ENCODE data around the gene TMEM119.

Gene TMEM119, protein sequence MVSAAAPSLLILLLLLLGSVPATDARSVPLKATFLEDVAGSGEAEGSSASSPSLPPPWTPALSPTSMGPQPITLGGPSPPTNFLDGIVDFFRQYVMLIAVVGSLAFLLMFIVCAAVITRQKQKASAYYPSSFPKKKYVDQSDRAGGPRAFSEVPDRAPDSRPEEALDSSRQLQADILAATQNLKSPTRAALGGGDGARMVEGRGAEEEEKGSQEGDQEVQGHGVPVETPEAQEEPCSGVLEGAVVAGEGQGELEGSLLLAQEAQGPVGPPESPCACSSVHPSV
- 3.1 to 3.6 (median 3.3) reads per million in 3 donors for total RNA-seq

DNA sequence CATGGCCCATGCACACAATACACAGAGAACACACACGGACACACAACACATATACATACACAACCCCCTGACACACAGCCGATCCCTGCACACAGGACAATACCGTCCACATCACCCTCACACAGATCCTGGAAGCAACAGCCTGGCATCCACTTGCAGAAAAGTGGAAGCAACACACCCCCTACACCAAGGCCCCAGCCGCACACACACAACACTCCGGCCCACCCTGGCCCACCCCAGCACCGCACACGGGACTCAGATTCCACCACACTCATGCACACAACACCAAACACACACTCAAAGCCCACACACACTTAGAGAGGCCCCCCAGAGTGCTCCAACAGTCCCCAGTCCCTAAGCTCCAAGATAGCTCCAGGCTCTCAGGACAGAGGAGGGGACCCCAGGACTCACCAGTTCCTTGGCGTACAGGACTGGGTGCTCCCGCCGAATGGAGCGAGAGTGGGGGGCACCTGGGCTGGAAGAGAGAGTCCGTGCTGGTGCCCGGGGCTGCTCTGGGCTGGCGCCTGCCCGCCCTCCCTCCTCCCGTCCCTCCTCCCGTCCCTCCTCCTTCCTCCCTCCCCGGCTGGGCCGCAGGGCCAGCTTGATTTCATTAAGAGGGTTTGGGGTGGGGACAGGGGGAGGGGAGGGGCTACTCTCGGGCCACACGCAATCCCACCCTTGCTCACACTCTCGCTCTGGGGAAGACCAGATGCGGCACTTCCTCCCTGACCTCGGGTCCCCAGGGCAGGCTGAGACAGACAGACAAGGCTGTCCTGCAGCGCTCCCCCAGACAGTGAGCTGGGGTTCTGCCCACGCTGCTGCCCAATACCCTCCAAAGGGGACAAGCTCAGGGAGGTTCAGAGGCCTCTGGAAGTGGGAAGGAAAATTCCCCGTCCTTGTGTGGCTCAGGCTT, at the start of gene TMEM119:
Gene TMEM119, minus strand, starts transcription at position 526 of the 913 bp plus-strand sequence. CDS start 5,701 bp downstream, outside the sequence.
- DNase-seq: no peak
- Histone ChIP-seq H3K27me3 (replicated peaks; ENCODE audit: control insufficient read depth, insufficient read depth, low read length, poor library complexity, severe bottlenecking) (no peaks in the 10 kb centered on the region), H3K27ac (ENCODE audit: insufficient read depth, low read length, poor library complexity, severe bottlenecking) (no peak within 1 kb of the TSS), H3K9me3 (ENCODE audit: control insufficient read depth, low read length) (no peaks in the 10 kb centered on the region), H3K4me3 (ENCODE audit: insufficient read depth, low read depth, low read length, poor library complexity, severe bottlenecking) (no peak within 1 kb of the TSS), H3K36me3 (ENCODE audit: control insufficient read depth, insufficient read depth, low read length) (no peaks in the 10 kb centered on the region), H3K4me1 (ENCODE audit: control insufficient read depth, insufficient read depth, low read length, poor library complexity, severe bottlenecking) (no peaks in the 10 kb centered on the region)

DNA sequence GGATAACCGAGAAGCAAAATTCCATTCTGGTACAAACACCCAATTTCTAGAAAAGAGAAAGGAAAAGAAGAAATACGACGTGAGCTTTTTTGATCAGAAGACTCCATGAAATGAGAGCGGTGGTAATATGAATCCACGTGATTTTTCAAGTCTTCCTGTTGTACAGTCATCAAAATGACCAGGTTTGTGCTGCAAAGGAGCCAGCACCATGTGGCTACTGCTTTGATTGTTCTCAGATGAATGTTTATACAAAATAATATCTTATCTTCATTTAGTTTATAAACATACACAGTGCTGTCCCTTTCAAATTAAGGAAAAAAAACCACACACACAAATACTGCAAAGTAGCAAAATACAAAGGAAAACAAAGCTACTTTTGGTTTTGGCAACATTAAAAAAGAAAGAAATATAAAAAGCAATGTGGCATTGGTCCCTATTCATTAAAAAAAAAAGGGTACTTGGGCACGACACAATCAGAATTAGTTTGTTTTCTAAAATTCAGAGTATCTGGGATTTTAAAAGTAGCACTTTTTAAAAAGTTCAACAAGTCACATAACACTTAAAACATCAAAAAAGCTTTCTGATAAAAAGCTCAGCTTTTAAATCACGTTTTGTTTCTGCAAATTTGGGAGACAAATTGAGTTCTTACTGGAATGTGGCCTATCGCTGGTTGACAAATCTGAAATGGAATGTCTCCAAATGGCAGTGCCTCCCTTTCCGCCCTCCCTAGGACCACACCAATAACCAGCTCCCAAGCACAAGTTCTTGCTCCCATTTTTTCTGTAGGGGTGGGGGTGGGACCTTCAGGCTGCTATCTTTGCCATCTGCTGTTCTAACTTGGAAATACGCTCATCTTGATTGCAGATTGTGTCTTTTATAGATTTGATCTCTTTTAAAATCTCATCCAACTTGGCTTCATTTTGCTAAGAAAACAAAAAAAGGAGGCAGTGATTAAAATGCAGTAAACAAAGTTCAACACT, 49.0 kb upstream of the TMEM119 start:
- H3K4me1 ChIP-seq (ENCODE audit: control insufficient read depth, insufficient read depth, low read length, poor library complexity, severe bottlenecking): peaks cover 12% of the 10 kb centered on the region
- H3K36me3 ChIP-seq (ENCODE audit: control insufficient read depth, insufficient read depth, low read length): no peaks in the 10 kb centered on the region
- peak overlapping the region; percentile 1 for H3K4me3 ChIP-seq (ENCODE audit: insufficient read depth, low read depth, low read length, poor library complexity, severe bottlenecking)
- no peaks in the 10 kb centered on the region for H3K9me3 ChIP-seq (ENCODE audit: control insufficient read depth, low read length)
- H3K27ac ChIP-seq (ENCODE audit: insufficient read depth, low read length, poor library complexity, severe bottlenecking): no peak overlapping the region
- no peak for DNase-seq
- no peaks in the 10 kb centered on the region for H3K27me3 ChIP-seq (replicated peaks; ENCODE audit: control insufficient read depth, insufficient read depth, low read length, poor library complexity, severe bottlenecking)

DNA sequence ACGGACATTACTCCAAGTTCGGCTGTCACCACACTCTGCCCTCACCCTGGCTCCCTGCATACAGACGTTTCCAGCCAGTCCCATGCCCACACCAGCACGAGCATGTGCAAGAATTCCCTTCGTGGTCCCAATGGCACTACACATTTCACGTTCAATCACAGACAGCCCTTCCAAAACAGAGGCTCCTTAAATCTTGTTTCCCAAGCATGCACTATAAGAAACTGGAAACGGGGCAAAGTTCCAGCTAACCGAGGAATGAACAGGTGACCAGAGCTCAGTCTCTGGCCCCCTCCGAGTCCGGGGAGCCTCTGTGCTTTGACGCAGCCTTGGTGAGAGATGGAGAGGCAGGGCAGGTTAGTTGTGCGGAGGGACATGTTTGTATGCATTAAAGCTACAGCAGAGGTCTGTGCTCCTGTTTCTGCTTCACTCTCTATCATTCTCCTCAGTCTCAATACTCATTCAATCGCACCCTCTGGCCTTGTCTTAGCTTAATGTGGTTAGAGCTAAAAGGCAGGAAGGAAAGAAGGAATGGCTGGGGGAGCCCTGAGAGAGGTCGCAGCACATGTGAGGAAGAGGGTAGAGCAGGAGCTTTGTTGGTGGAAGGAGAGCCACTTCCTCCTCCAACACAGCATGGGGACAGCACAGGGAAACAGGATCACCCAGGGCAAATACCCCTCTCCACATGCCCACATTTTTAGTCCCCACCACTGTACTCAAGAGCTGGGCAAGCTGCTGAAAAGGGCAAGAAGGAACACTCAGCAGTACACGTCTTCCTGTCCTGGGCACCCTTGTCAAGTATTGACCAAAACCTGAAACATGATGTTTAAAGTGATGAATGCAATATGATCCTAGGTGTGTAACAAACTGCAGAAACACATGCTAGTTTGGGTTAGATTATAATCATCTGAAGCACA, 48.1 kb upstream of the TMEM119 start:
- H3K9me3 ChIP-seq (ENCODE audit: control insufficient read depth, low read length): no peaks in the 10 kb centered on the region
- no peaks in the 10 kb centered on the region for H3K27me3 ChIP-seq (replicated peaks; ENCODE audit: control insufficient read depth, insufficient read depth, low read length, poor library complexity, severe bottlenecking)
- peaks cover 12% of the 10 kb centered on the region for H3K4me1 ChIP-seq (ENCODE audit: control insufficient read depth, insufficient read depth, low read length, poor library complexity, severe bottlenecking)
- peak overlapping the region; percentile 1 for H3K4me3 ChIP-seq (ENCODE audit: insufficient read depth, low read depth, low read length, poor library complexity, severe bottlenecking)
- H3K27ac ChIP-seq (ENCODE audit: insufficient read depth, low read length, poor library complexity, severe bottlenecking): no peak overlapping the region
- no peaks in the 10 kb centered on the region for H3K36me3 ChIP-seq (ENCODE audit: control insufficient read depth, insufficient read depth, low read length)
- no peak for DNase-seq

DNA sequence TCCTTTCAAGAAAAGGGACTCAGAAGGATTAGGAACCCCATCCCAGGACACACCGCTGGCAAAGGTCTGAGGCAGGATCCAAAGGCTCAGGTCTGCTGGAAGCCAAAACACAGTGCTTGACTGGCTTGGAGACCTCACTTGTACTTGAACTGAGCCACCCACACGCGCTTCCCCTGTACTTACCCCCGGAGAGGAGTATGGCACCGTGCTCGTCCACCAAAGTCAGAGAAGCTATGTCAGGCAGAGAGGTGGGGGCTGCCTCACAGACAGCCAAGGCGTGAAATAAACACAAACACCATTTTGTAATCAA, 46.9 kb upstream of the TMEM119 start:
- Histone ChIP-seq H3K4me1 (ENCODE audit: control insufficient read depth, insufficient read depth, low read length, poor library complexity, severe bottlenecking) (peaks cover 12% of the 10 kb centered on the region), H3K9me3 (ENCODE audit: control insufficient read depth, low read length) (no peaks in the 10 kb centered on the region), H3K27ac (ENCODE audit: insufficient read depth, low read length, poor library complexity, severe bottlenecking) (no peak overlapping the region), H3K36me3 (ENCODE audit: control insufficient read depth, insufficient read depth, low read length) (no peaks in the 10 kb centered on the region), H3K4me3 (ENCODE audit: insufficient read depth, low read depth, low read length, poor library complexity, severe bottlenecking) (no peak overlapping the region), H3K27me3 (replicated peaks; ENCODE audit: control insufficient read depth, insufficient read depth, low read length, poor library complexity, severe bottlenecking) (no peaks in the 10 kb centered on the region)
- DNase-seq: no peak

DNA sequence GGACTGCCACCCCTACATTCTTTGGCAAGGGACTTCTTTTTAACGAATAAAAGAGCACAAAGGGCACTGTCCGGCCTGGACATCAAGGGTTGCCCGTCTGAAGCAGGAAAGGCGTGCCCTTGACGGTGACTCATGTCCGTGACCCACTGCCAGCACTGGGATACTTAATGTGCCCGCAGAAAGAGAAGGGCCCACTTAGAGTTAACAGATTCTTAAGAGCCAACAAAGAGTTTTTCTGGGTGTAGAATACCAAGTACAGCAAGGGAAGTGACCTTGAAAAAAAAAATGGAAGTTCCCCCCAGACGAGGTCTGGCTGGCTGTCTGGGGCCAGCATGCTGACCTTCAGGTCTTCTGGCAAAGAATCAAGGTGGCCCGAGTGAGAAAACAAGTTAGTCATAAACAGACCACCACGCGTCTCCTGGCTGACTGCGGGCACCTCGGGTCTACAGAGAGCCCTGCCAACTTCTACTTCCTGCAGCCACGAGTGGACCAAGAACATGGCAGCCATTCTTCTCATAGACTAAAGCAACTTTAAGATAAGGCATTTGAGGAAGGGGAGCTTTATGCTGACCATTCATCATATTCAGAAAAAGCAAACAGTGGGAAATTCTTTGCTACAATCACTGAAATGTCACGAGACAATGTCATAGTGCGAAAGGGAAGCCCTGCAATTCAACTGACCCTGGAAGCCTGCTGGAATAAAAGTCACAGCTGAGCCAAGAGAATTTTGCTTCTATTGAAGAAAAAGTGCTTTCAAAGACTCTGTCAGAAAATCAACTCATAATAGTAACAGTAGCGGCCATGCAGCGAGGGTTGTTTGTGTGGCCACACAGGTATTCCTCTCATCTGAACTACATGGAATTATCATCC, 46.3 kb upstream of the TMEM119 start:
- H3K4me1 ChIP-seq (ENCODE audit: control insufficient read depth, insufficient read depth, low read length, poor library complexity, severe bottlenecking): peaks cover 12% of the 10 kb centered on the region
- H3K27me3 ChIP-seq (replicated peaks; ENCODE audit: control insufficient read depth, insufficient read depth, low read length, poor library complexity, severe bottlenecking): no peaks in the 10 kb centered on the region
- H3K36me3 ChIP-seq (ENCODE audit: control insufficient read depth, insufficient read depth, low read length): no peaks in the 10 kb centered on the region
- H3K4me3 ChIP-seq (ENCODE audit: insufficient read depth, low read depth, low read length, poor library complexity, severe bottlenecking): no peak overlapping the region
- H3K27ac ChIP-seq (ENCODE audit: insufficient read depth, low read length, poor library complexity, severe bottlenecking): no peak overlapping the region
- DNase-seq: no peak
- H3K9me3 ChIP-seq (ENCODE audit: control insufficient read depth, low read length): no peaks in the 10 kb centered on the region

DNA sequence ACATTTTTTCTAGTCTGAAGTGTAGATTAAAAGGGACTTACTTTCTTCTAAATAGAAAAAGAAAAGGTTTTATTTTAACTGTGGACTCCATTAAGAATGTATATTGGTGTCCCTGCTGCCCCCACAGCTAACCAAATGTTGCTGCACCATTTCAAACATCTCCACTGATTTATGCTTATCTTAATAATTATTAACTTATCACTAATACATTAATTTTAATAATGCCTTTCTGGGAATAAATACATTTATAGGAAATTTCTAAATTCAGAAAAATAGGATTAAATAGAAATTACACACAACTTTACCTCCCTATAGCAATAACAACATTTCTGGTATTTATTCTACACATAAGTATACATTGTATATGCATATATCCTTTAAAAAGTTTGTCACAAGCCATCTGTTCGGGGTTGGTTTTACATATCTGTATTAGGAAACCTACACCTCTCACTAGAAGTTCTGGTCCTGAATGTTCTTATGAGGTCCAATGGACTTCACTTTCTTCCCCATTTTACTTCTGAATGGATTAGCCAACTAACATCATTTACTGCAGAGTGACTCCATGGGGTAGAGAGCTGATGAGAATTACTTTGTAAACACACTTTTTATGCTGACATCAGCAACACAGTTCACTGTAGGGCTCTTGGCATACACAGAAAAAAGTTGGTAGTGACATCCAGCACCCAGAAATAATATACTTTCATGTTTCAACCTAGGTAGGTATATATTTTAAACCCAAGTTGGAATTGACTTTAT, 45.2 kb upstream of the TMEM119 start:
- Histone ChIP-seq H3K4me3 (ENCODE audit: insufficient read depth, low read depth, low read length, poor library complexity, severe bottlenecking) (no peak overlapping the region), H3K27ac (ENCODE audit: insufficient read depth, low read length, poor library complexity, severe bottlenecking) (no peak overlapping the region), H3K4me1 (ENCODE audit: control insufficient read depth, insufficient read depth, low read length, poor library complexity, severe bottlenecking) (peaks cover 12% of the 10 kb centered on the region), H3K36me3 (ENCODE audit: control insufficient read depth, insufficient read depth, low read length) (no peaks in the 10 kb centered on the region), H3K27me3 (replicated peaks; ENCODE audit: control insufficient read depth, insufficient read depth, low read length, poor library complexity, severe bottlenecking) (no peaks in the 10 kb centered on the region), H3K9me3 (ENCODE audit: control insufficient read depth, low read length) (no peaks in the 10 kb centered on the region)
- no peak for DNase-seq

DNA sequence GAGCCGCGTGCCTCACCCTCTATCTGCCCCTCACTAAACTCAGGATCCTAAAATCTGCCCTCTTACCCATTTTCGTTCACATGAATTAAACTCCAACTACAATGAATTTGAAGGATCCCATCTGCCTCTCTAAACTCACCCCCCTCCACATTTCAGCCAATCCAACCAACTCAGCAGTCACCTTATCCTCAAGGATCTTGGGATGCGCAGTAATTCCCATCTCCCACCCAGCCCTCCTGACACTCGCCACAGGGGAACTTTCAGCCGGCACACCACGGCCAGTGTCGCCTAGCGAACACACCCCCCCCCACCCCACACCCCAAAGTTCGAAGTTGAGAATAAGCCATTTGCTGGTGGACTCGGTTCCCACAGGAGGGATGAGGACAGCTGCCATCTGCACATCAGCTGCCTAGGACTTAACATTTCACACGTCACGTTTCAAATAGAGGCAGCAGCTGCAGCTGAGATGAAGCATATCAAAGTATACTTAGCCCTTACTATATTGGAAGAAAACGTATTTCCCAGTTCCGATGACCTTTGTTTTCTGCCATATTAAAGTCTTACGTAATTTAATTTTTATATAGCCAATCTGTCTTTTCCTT, 44.5 kb upstream of the TMEM119 start:
- Histone ChIP-seq H3K27me3 (replicated peaks; ENCODE audit: control insufficient read depth, insufficient read depth, low read length, poor library complexity, severe bottlenecking) (no peaks in the 10 kb centered on the region), H3K36me3 (ENCODE audit: control insufficient read depth, insufficient read depth, low read length) (no peaks in the 10 kb centered on the region), H3K4me3 (ENCODE audit: insufficient read depth, low read depth, low read length, poor library complexity, severe bottlenecking) (no peak overlapping the region), H3K9me3 (ENCODE audit: control insufficient read depth, low read length) (no peaks in the 10 kb centered on the region), H3K27ac (ENCODE audit: insufficient read depth, low read length, poor library complexity, severe bottlenecking) (no peak overlapping the region), H3K4me1 (ENCODE audit: control insufficient read depth, insufficient read depth, low read length, poor library complexity, severe bottlenecking) (peaks cover 12% of the 10 kb centered on the region)
- no peak for DNase-seq

All from effector memory CD4-positive, alpha-beta T cell (primary cell).